ENCODE results near the gene KISS1R.

GRCh38 chr19:944663-945241 lies 27.6 kb downstream of the KISS1R start:
- TF ChIP-seq CTCF (IDR thresholded peaks at IDR 0.05) = no peak
- TF ChIP-seq POLR2A (IDR thresholded peaks at IDR 0.05) = no peak
